ENCODE results near the gene LRRC36.

The LRRC36 gene

DNA sequence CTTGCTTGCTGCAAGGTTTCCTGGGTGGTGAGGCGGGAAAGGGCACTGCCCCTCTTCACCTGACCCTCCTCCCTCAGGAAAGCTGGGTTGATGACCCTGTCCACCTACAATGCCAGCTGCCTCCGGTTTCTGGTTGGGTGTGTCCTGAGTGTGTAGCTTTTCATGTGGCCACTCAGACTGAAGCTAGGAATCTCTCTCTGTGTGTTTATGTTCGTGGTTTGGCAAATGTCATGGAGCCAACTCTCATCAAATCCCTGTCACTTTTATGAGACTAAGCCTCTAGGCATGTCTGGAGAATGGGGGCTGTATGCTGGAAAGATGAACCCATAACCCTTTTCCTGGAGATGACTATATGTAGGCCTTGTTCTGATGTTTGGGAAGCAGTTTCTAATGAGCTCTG is 30.2 kb upstream of the LRRC36 start:
- DNase-seq (ENCODE audit: low read depth): no peak
- no peak overlapping the region for H3K4me3 ChIP-seq (ENCODE audit: low read depth, low read length)

DNA sequence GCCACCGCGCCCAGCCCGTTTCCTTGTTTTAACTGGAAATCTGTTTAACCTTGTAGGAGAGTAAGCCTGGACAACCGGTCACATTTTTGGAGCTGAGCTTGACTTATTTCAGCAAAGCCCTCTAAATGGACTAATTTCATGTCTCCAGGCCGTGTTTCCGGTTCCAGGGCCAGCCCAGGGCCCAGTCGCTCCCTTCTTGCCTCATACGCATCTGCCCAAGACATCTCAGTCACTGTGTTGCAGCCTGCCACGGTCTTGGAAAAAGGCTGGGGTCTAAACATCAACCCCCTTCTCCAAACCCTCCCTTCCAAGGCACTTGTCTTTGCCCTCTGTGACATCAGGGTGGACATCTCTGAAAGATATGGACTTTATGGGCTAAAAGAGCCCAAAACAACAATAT is 28.3 kb upstream of the LRRC36 start:
- no peak for DNase-seq (ENCODE audit: low read depth)
- TF ChIP-seq, protein P1, sequence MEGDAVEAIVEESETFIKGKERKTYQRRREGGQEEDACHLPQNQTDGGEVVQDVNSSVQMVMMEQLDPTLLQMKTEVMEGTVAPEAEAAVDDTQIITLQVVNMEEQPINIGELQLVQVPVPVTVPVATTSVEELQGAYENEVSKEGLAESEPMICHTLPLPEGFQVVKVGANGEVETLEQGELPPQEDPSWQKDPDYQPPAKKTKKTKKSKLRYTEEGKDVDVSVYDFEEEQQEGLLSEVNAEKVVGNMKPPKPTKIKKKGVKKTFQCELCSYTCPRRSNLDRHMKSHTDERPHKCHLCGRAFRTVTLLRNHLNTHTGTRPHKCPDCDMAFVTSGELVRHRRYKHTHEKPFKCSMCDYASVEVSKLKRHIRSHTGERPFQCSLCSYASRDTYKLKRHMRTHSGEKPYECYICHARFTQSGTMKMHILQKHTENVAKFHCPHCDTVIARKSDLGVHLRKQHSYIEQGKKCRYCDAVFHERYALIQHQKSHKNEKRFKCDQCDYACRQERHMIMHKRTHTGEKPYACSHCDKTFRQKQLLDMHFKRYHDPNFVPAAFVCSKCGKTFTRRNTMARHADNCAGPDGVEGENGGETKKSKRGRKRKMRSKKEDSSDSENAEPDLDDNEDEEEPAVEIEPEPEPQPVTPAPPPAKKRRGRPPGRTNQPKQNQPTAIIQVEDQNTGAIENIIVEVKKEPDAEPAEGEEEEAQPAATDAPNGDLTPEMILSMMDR (IDR thresholded peaks at IDR 0.05; ENCODE audit: low read depth, low read length, missing control alignments): no peak
- H3K4me3 ChIP-seq (ENCODE audit: low read depth, low read length): no peak overlapping the region

More for the DNA sequence above, 30.2 kb upstream of the LRRC36 start:
- TF ChIP-seq, protein P1 (IDR thresholded peaks at IDR 0.05; ENCODE audit: low read depth, low read length, missing control alignments): no peak

DNA sequence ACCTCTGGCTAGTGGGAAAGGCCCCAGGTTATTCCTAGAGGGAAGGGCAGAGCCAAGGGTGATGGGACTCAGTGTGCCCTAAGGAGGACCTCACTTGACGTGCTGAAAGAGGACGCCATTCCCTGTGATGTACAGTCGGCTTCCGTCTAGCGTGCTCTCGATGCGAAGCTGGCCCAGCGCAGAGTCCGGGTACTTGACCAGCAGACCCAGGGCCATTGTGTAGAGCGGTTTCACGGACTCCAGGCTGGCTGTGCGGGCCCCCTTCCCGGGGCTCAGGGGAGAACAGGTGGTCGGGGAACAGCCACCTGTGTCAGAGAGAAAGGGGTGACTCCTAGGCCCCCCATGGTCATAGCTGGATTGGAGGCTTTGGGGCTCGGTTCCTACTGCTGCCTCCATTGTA is 27.3 kb upstream of the LRRC36 start:
- no peak for DNase-seq (ENCODE audit: low read depth)
- no peak overlapping the region for H3K4me3 ChIP-seq (ENCODE audit: low read depth, low read length)
- TF ChIP-seq, protein P1 (IDR thresholded peaks at IDR 0.05; ENCODE audit: low read depth, low read length, missing control alignments): no peak

DNA sequence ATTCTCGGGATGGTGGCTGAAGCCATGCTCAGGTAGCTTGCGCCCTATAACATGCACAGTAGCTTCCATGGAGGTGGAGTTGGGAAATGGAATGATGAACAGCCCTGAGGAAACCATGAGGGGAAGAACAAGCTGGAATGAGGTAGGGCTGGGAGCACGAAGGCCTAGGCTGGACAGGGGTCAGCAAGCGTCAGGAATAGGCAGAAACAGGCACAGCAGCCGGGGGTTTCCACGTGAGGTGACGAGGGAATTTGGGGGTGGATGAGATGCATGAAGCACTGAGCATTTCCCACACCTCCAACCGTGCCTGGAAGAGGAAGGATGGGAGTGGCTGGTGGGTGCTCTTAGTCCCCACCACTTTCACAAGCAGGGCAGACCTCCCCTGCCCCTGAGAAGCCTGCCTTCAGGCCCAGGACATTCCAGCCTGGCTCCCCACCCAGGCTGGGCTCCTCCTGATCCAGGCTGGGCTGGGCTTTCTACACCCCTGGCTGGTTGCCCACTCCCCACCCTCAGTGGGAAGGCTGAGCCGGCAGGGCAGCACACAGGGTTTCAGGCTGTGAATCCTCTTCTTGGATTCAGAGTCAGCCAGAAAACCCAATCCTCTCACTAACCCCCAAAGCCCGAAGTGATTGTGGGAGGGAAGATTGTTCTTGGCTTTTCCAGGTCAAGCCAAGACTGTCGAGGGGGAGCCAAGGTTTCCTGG is 25.4 kb upstream of the LRRC36 start:
- H3K4me3 ChIP-seq (ENCODE audit: low read depth, low read length): no peak overlapping the region
- TF ChIP-seq, protein P1 (IDR thresholded peaks at IDR 0.05; ENCODE audit: low read depth, low read length, missing control alignments): no peak

DNA sequence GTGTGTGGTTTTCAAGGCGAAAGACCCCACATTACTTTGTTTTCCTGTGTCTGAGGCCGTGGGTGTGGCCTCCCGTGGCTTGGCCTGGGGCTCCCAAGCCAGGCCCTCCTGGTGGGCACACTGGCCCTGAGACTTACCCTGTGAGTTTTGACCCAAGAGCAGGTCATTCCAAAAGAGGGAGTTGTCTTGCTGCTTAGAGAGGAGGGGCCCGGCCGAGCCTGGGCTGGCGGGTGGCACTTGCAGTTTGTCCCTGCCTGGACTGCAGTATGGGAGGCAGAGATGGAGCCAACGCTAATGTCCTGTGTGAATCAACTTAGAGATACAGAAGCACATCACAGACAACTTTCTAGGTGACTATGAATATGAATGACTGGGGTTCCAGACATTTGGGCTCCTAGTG is 24.5 kb upstream of the LRRC36 start:
- TF ChIP-seq, protein P1 (IDR thresholded peaks at IDR 0.05; ENCODE audit: low read depth, low read length, missing control alignments): no peak
- DNase-seq (ENCODE audit: low read depth): no peak
- H3K4me3 ChIP-seq (ENCODE audit: low read depth, low read length): no peak overlapping the region

More for the DNA sequence above, 25.4 kb upstream of the LRRC36 start:
- no peak for DNase-seq (ENCODE audit: low read depth)

DNA sequence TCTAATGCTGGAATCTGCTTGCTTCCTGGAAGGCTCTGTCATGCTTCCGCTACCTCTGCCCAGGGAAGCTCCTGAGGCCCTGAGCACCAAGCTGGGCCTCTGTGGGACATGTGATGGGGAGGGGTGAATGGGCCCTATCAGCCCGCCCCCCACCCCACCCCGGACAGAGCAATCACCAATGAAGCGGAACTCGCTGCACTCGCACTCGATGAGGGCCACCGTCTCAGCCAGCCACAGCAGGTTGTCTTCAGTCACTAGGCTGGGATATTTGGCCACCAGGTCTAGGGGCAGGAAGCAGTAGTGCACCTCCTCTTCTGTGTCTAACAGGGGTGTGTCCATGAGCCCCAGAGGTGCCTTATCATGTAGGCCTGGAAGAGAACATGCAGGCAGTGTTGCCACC is 23.6 kb upstream of the LRRC36 start:
- no peak overlapping the region for H3K4me3 ChIP-seq (ENCODE audit: low read depth, low read length)
- TF ChIP-seq, protein P1 (IDR thresholded peaks at IDR 0.05; ENCODE audit: low read depth, low read length, missing control alignments): no peak
- no peak for DNase-seq (ENCODE audit: low read depth)

DNA sequence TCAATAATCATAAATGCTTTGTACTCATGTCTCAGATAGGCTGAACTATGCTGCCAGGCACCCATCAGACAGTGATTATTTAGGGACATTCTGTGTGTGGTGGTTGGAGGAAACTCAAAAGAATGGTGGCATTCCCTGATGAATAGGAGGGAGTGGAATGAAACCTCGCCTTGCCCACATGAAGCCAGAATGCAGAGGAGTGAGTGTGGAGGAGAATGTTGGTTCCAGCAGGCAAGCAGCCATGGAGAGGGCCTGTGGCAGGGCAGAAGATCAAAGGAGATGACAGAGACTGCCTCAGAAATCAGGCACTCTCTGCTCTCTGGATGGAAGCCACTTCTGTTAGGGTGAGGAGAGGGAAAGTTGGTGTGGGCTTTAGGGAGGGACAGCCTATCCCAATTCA is 22.6 kb upstream of the LRRC36 start:
- no peak for DNase-seq (ENCODE audit: low read depth)
- TF ChIP-seq, protein P1 (IDR thresholded peaks at IDR 0.05; ENCODE audit: low read depth, low read length, missing control alignments): no peak
- no peak overlapping the region for H3K4me3 ChIP-seq (ENCODE audit: low read depth, low read length)
